IMR-90 (cell line): ENCODE data around the gene PPP6R3.

Experiments used
- CEBPB ChIP-seq: IDR thresholded peaks from 2 replicates; pipeline ENCODE4 v1.6.1; 2012; ENCODE audit warnings: low read depth, low read length, improper control_type of control experiment
- CHD1 ChIP-seq: IDR thresholded peaks from 2 replicates; pipeline ENCODE4 v1.6.1; 2012; ENCODE audit warnings: low read depth, low read length, improper control_type of control experiment
- FOS ChIP-seq: fragments of 150-350 bp; IDR thresholded peaks from 2 replicates; pipeline ENCODE4 v1.6.1; 2016; ENCODE audit warnings: low read depth, low read length
- MAFK ChIP-seq: IDR thresholded peaks from 2 replicates; pipeline ENCODE4 v1.6.1; 2012; ENCODE audit warnings: low read depth, low read length, improper control_type of control experiment
- RCOR1 ChIP-seq: IDR thresholded peaks from 2 replicates; pipeline ENCODE4 v1.6.1; 2012; ENCODE audit warnings: mild to moderate bottlenecking, low read length, improper control_type of control experiment; ENCODE audit not compliant: insufficient replicate concordance

GRCh38 chr11:68546555-68546954 is 86.0 kb downstream of the PPP6R3 start:
- TF ChIP-seq CEBPB (no peak), RCOR1 (no peak), CHD1 (no peak), FOS (no peak), MAFK (no peak)
